Hematopoietic multipotent progenitor cell (in vitro differentiated cells): Measurements from ENCODE around the gene LRRC3C. TPM values are rescaled to one million over a fixed set of nuclear protein-coding genes. Genes with fewer than 3 reads are reported as not detected.
A peak's percentile ranks its signal among the peaks of the same experiment; 100 is the strongest.

Experiments used
- DNase-seq, 3 donors: peaks; one replicate each; pipeline ENCODE4 v3.0.0-alpha.2; 2011 to 2015; ENCODE audit warnings: low read depth in 2 of 3, low spot score in 2 of 3
- total RNA-seq: library from RNA; depleted of rRNA; stranded (reverse); fragments of >200 nt; gene quantifications from one replicate; pipeline ENCODE4 v1.2.3, GENCODE V29; 2012

The LRRC3C gene
- total RNA-seq, 1 donor = under 0.01 TPM

- no peak for DNase-seq
These were observed 3.5 kb upstream of the LRRC3C start for GRCh38 chr17:39923836-39924690.

- DNase-seq = no peak
These were observed 2.9 kb upstream of the LRRC3C start for GRCh38 chr17:39924691-39925055.

- no peak for DNase-seq
These were observed 2.0 kb upstream of the LRRC3C start for GRCh38 chr17:39925282-39926134.

GRCh38 chr17:39926135-39926587 is 1.4 kb upstream of the LRRC3C start:
- DNase-seq = no peak

- peak; percentile 22 to 43 (median 24) for DNase-seq
These were observed 888 bp upstream of the LRRC3C start for GRCh38 chr17:39926588-39927100.

GRCh38 chr17:39927929-39928857 is 661 bp downstream of the LRRC3C start:
- no peak for DNase-seq

GRCh38 chr17:39928858-39929645 is 1.5 kb downstream of the LRRC3C start:
- no peak for DNase-seq

GRCh38 chr17:39929646-39930407 is 2.3 kb downstream of the LRRC3C start:
- no peak for DNase-seq

GRCh38 chr17:39933912-39934311 is 6.4 kb downstream of the LRRC3C start:
- no peak for DNase-seq

- no peak for DNase-seq
These were observed 6.8 kb downstream of the LRRC3C start for GRCh38 chr17:39934324-39934723.

GRCh38 chr17:39935909-39936308 is 8.4 kb downstream of the LRRC3C start:
- DNase-seq = no peak

GRCh38 chr17:39937447-39937846 is 9.9 kb downstream of the LRRC3C start:
- no peak for DNase-seq

- no peak for DNase-seq
These were observed 10.8 kb downstream of the LRRC3C start for GRCh38 chr17:39938140-39938869.

GRCh38 chr17:39939106-39939505 is 11.6 kb downstream of the LRRC3C start:
- DNase-seq = no peak

GRCh38 chr17:39939588-39940419 is 12.3 kb downstream of the LRRC3C start:
- DNase-seq = peak in 2 of 3 donors; percentile 59 to 69

- DNase-seq = no peak
These were observed 16.3 kb downstream of the LRRC3C start for GRCh38 chr17:39943702-39944392.

- DNase-seq = no peak
These were observed 16.8 kb downstream of the LRRC3C start for GRCh38 chr17:39944393-39944711.
